Muscle of arm (tissue), 12 donors: ENCODE results near the gene USP24. TPM values are rescaled to one million over a fixed set of nuclear protein-coding genes. Genes with fewer than 3 reads are reported as not detected.

Source experiments
- DNase-seq: peaks from one replicate; pipeline ENCODE4 v3.0.0-alpha.2; 2013
- polyA plus RNA-seq, 12 donors: library from polyadenylated mRNA; unstranded; fragments of 120-200 nt; gene quantifications; one replicate each; pipeline ENCODE4 v1.2.1, GENCODE V29; 2013; ENCODE audit not compliant: insufficient read length in 12 of 12

The USP24 gene
- polyA plus RNA-seq, 12 donors, result 27.3 to 68.2 (median 45.9) TPM; not detected in 1

- peak; percentile 46 for DNase-seq
These were observed 144.6 kb downstream of the USP24 start for GRCh38 chr1:55070293-55071164.

DNA sequence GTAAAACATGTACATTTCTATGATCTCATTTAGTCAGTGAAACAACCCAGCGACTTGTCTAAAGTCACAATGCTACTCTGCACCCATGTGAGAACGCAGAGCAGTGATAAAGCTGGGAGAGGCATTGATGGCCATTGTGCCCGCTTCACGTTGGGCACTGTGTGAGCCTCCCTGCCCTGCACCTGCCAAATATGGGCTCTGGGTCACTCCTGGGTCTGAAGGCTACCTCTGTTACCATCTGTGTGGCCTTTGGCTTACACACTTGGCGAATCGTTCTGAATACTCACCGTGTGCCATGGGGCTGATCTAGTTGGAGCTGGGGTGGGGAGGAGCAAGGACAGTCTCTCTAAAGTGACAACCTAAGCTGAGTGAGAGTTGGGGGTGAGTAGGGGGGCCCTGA is 145.9 kb downstream of the USP24 start:
- DNase-seq, result no peak

DNA sequence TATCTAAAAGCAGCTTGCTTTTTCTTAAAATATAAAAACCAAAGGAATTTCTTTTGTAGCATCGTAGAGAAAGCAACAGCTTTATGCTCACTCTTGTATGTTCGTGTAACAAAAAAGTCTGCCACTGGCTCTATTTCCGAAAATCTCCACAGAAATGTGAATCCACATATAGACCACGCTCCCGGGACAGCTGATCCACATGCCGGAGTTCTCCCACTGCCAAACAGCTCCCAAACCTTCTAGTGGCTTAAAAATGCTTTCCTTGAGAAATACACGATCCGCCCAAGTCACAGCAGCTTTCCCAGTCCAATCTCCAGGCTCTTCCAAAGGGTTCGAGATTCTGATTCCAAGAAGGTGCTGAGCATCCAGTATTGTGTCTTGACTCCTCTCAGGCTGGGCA is 146.5 kb downstream of the USP24 start:
- DNase-seq, result no peak

DNA sequence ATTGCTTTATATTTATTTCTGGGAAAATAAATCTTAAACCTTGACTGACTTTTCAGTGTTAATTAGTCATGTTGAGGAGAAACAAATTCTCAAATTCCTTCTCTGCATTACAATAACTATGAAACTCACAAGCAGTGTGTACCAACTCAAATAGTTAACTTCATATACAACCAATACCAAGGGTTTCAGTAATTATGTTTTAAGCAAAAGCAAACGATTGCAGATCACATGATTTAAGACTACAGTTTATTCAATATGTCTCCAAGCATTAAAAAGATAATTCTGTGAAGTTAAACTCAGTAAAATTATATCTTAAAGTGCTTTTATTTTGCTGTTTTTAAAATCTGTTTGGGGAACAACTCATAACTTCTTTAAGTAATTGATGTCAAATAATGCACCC is 147.2 kb downstream of the USP24 start:
- DNase-seq, result no peak

DNA sequence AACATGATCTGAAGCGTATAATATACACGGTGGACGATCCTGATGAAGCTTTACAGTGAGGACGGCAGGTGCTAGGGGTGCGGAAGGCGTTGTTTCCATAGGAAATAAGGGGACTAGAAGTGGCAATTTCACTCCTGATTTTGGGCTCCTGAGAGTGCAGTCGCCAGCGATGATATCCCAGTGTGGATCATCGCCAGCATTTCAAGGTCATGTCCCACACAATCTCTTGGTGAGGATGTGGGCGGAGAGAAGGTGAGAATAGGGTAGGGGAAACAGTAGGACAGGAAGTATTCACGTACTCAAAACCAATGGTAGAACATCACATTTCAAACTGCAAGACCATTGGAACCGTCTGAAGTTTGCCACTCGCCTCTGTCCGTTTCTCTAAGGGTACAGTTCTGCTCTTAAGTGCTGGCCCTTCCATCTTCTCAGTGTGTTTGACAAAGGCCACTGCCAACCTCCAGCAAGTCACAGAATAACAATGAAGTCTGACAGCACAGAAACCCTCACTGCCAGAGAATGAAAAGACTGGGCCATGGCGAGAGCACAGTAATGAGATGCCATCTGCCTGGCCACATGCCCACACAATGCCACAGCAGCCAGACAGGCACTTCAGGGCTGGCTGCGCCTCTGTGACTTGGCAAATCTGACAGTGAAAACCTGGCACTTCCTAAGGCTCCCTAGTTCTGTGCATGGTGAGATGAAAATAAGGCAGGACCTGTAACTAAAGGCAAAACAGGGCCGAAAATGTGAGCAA is 148.0 kb downstream of the USP24 start:
- no peak for DNase-seq

- no peak for DNase-seq
These were observed 149.5 kb downstream of the USP24 start for GRCh38 chr1:55065648-55066047.

- peak; percentile 12 for DNase-seq
These were observed 150.3 kb downstream of the USP24 start for GRCh38 chr1:55064861-55065263.

DNA sequence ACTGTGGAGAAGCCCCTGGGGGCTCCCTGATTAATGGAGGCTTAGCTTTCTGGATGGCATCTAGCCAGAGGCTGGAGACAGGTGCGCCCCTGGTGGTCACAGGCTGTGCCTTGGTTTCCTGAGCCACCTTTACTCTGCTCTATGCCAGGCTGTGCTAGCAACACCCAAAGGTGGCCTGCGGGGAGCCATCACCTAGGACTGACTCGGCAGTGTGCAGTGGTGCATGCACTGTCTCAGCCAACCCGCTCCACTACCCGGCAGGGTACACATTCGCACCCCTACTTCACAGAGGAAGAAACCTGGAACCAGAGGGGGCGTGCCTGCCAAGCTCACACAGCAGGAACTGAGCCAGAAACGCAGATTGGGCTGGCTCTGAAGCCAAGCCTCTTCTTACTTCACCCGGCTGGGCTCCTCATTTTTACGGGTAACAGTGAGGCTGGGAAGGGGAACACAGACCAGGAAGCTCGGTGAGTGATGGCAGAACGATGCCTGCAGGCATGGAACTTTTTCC is 151.0 kb downstream of the USP24 start:
- no peak for DNase-seq

- no peak for DNase-seq
These were observed 151.6 kb downstream of the USP24 start for GRCh38 chr1:55063577-55063942.

- peak; percentile 13 for DNase-seq
These were observed 152.2 kb downstream of the USP24 start for GRCh38 chr1:55062801-55063576.

DNA sequence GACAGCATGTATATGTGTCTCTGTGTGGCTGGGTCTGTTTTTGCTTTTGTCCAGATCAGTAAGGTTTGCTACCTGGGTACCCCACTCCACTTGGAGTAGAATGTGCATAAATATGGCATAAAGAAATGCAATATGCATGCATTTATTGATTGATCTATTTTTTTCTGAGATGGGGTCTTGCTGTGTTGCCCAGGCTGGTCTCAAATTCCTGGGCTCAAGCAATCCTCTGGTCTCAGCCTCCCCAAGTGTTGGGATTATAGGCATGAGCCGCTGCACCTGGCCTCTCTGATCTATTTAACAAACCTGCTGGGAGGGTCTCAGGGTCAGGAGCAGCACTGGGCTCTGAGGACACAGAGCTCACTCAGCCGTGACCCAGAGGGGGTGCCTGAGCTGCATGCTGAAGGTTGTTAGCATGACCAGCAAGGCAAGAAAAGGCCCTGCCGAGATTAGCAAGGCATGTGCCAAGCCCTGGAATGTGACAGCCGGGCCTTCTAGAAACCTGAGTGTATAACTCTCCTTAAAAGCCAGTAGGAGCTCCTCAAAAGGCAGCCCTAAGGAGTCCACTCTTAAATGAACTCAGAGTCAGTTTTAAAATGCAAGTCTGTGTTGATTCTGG is 153.3 kb downstream of the USP24 start:
- DNase-seq, result no peak

GRCh38 chr1:55061000-55061705 is 154.0 kb downstream of the USP24 start:
- DNase-seq, result no peak

GRCh38 chr1:55060133-55060999 is 154.8 kb downstream of the USP24 start:
- no peak for DNase-seq

DNA sequence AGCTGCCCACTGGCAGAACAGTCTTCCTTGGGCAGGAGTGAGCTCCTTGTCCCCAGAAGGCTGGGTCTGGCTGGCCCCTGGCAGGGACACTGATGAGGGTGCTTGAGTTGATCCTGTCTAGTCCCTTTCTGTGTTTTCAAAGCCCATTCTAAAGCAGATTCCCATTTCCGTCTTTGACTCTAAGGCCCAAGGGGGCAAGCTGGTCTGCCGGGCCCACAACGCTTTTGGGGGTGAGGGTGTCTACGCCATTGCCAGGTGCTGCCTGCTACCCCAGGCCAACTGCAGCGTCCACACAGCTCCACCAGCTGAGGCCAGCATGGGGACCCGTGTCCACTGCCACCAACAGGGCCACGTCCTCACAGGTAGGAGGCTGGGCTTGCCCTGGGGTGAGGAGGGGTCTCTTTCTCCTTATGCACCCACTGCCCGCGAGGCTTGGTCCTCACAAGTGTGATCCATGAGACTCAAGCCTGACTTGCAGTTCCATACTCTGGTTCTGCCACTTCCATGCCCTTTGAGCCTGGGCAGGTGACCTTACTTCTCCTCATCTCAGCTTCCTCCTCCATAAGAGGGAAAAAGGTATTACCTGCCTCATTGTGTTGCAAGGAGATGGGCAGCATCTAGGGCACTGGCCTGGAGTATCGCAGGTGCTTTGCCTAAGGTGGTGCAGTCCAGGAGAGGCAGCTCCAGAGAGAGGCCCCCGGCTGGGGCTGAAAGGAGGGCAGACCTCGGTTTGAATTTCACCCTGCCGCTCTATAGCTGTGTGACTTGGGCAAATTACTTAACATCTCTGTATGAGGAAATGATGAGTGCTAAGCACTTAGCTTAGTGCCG is 155.6 kb downstream of the USP24 start:
- DNase-seq, result no peak

- DNase-seq, result no peak
These were observed 157.2 kb downstream of the USP24 start for GRCh38 chr1:55057956-55058298.

DNA sequence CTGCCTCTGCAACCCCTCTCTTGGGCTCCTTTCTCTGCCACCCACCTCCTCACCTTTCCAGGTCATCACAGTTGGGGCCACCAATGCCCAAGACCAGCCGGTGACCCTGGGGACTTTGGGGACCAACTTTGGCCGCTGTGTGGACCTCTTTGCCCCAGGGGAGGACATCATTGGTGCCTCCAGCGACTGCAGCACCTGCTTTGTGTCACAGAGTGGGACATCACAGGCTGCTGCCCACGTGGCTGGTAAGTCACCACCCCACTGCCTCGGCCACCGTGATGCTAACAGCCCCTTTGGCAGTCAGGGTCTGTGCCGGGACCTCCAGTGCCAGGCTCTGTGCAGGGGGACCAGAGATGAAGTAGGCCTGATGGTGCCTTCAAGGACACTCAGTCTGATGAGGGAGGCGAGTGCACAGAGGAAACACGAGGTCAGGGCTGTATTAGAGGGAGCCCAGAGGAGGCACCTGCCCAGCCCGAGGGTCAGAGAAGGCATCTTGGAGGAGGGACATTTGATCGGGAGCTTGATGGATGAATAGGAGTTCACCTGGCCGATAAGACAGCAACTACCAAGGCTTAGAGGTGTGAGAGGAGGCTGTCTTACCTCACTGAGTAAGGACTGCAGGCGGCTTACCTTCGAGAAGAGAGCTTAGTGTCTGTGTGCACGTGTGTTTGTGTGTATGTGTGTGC is 157.8 kb downstream of the USP24 start:
- no peak for DNase-seq

DNA sequence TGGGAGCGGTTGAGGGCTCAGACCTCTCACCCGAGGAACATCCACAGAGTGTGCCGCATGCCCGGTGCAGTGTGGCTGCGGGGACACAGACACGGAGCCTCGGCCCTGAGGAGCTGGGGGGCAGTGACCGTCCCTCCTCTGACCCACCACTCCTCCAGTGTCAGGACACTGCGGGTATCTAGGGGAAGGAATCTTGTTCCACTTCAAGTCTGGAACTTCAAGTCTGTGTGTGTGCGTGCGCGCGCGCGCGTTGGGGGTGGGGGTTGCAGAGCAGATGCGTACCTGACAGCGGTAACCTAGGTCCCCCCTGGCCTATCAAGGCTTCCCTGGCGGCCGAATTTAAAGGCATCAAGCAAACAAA is 158.6 kb downstream of the USP24 start:
- no peak for DNase-seq

- no peak for DNase-seq
These were observed 159.1 kb downstream of the USP24 start for GRCh38 chr1:55055951-55056631.
